ENCODE results near the gene DPEP3.

Gene DPEP3

GRCh38 chr16:67949645-67950044, 30.7 kb downstream of the DPEP3 start:
- Histone ChIP-seq H3K79me2 (ENCODE audit: low read length) (no peaks in the 10 kb centered on the region), H3K9me2 (replicated peaks; ENCODE audit: insufficient read depth, low read length) (no peaks in the 10 kb centered on the region)
- TF ChIP-seq CTCF (IDR thresholded peaks at IDR 0.05; ENCODE audit: low read length) (no peak), EZH2phosphoT487 (IDR thresholded peaks at IDR 0.05; ENCODE audit: low read length) (no peak), EZH2 (optimal IDR thresholded peaks at IDR 0.05; ENCODE audit: low read depth, low read length) (no peak)

GRCh38 chr16:67948015-67948414, 32.3 kb downstream of the DPEP3 start:
- Histone ChIP-seq H3K4me3 (ENCODE audit: low read length) (no peak overlapping the region), H3K27me3 (replicated peaks; ENCODE audit: insufficient read depth, low read length) (no peaks in the 10 kb centered on the region), H3K4me2 (ENCODE audit: low read depth, low read length) (no peak overlapping the region), H3K79me2 (ENCODE audit: low read length) (no peaks in the 10 kb centered on the region), H3F3A (ENCODE audit: insufficient read depth, low read length) (no peaks in the 10 kb centered on the region), H3K9me3 (replicated peaks; ENCODE audit: insufficient read depth, low read length) (no peaks in the 10 kb centered on the region), H2AFZ (ENCODE audit: low read length) (no peak overlapping the region), H3K9ac (ENCODE audit: low read length) (no peak overlapping the region), H3K4me1 (ENCODE audit: low read length) (no peaks in the 10 kb centered on the region), H3K27ac (ENCODE audit: low read length) (no peak overlapping the region), H3K36me3 (replicated peaks; ENCODE audit: insufficient read depth, low read length) (no peaks in the 10 kb centered on the region; the same call in 1 of the 2 replicates), H3K9me2 (replicated peaks; ENCODE audit: insufficient read depth, low read length) (no peaks in the 10 kb centered on the region), H4K20me1 (ENCODE audit: insufficient read depth, low read length) (no peaks in the 10 kb centered on the region)
- no peak for DNase-seq
- TF ChIP-seq EZH2phosphoT487 (IDR thresholded peaks at IDR 0.05; ENCODE audit: low read length), result no peak
- TF ChIP-seq CTCF (IDR thresholded peaks at IDR 0.05; ENCODE audit: low read length), result no peak
- no peak for TF ChIP-seq EZH2 (optimal IDR thresholded peaks at IDR 0.05; ENCODE audit: low read depth, low read length)

More at GRCh38 chr16:67949645-67950044, 30.7 kb downstream of the DPEP3 start:
- Histone ChIP-seq H3K9me3 (replicated peaks; ENCODE audit: insufficient read depth, low read length) (no peaks in the 10 kb centered on the region), H3K4me2 (ENCODE audit: low read depth, low read length) (no peak overlapping the region), H4K20me1 (ENCODE audit: insufficient read depth, low read length) (no peaks in the 10 kb centered on the region), H3K4me1 (ENCODE audit: low read length) (no peaks in the 10 kb centered on the region), H3K4me3 (ENCODE audit: low read length) (no peak overlapping the region), H3F3A (ENCODE audit: insufficient read depth, low read length) (no peaks in the 10 kb centered on the region), H3K36me3 (replicated peaks; ENCODE audit: insufficient read depth, low read length) (no peaks in the 10 kb centered on the region; the same call in 1 of the 2 replicates), H3K27ac (ENCODE audit: low read length) (no peak overlapping the region), H2AFZ (ENCODE audit: low read length) (no peak overlapping the region), H3K27me3 (replicated peaks; ENCODE audit: insufficient read depth, low read length) (no peaks in the 10 kb centered on the region), H3K9ac (ENCODE audit: low read length) (no peak overlapping the region)
- no peak for DNase-seq

- Histone ChIP-seq H3K36me3 (replicated peaks; ENCODE audit: insufficient read depth, low read length) (no peaks in the 10 kb centered on the region; the same call in 1 of the 2 replicates), H3F3A (ENCODE audit: insufficient read depth, low read length) (no peaks in the 10 kb centered on the region), H3K4me1 (ENCODE audit: low read length) (no peaks in the 10 kb centered on the region), H3K27ac (ENCODE audit: low read length) (no peak overlapping the region), H3K79me2 (ENCODE audit: low read length) (no peaks in the 10 kb centered on the region), H3K4me3 (ENCODE audit: low read length) (no peak overlapping the region), H4K20me1 (ENCODE audit: insufficient read depth, low read length) (no peaks in the 10 kb centered on the region), H3K9ac (ENCODE audit: low read length) (no peak overlapping the region), H3K9me2 (replicated peaks; ENCODE audit: insufficient read depth, low read length) (no peaks in the 10 kb centered on the region), H3K9me3 (replicated peaks; ENCODE audit: insufficient read depth, low read length) (no peaks in the 10 kb centered on the region), H3K4me2 (ENCODE audit: low read depth, low read length) (no peak overlapping the region), H2AFZ (ENCODE audit: low read length) (no peak overlapping the region), H3K27me3 (replicated peaks; ENCODE audit: insufficient read depth, low read length) (no peaks in the 10 kb centered on the region)
- TF ChIP-seq EZH2 (optimal IDR thresholded peaks at IDR 0.05; ENCODE audit: low read depth, low read length), result no peak
- no peak for TF ChIP-seq EZH2phosphoT487 (IDR thresholded peaks at IDR 0.05; ENCODE audit: low read length)
- no peak for TF ChIP-seq CTCF (IDR thresholded peaks at IDR 0.05; ENCODE audit: low read length)
- DNase-seq, result no peak
These were observed 33.2 kb downstream of the DPEP3 start for GRCh38 chr16:67946966-67947558.
